Measurements from ENCODE around the gene DMBX1.

DNA sequence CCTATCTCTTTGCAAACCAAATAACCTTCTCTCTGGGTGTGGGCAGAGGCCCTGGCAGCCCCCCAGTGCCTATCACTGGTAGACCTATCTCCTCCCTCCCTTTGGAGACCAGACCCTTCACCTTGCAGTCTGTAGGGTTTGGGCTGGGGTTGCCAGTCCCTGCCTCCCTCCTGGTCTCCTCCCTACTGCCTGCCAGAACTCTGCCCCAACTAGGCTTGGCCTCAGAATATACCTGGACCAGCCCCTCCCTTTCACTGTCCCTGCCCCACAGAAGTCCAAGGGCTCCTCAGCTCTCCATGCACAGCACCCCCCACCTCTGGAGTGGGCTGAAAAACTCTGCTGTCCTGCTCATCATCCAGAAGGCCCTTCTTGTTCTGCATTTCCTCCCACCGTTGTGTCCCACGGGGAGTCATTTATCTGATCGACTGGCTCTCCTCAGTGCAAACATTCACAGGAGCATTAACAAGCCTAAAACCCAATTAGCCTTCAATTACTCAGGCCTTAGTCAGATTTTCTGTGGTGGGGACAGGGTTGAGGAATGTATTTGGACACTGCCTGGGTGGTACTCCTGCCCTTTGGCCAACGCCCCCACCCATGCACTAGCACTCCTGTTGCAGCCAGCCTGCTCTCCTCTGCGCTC lies 27.7 kb upstream of the DMBX1 start:
- no peak for TF ChIP-seq EZH2 (IDR thresholded peaks at IDR 0.05; ENCODE audit: borderline replicate concordance, low read depth, low read length)
- TF ChIP-seq, protein P1, sequence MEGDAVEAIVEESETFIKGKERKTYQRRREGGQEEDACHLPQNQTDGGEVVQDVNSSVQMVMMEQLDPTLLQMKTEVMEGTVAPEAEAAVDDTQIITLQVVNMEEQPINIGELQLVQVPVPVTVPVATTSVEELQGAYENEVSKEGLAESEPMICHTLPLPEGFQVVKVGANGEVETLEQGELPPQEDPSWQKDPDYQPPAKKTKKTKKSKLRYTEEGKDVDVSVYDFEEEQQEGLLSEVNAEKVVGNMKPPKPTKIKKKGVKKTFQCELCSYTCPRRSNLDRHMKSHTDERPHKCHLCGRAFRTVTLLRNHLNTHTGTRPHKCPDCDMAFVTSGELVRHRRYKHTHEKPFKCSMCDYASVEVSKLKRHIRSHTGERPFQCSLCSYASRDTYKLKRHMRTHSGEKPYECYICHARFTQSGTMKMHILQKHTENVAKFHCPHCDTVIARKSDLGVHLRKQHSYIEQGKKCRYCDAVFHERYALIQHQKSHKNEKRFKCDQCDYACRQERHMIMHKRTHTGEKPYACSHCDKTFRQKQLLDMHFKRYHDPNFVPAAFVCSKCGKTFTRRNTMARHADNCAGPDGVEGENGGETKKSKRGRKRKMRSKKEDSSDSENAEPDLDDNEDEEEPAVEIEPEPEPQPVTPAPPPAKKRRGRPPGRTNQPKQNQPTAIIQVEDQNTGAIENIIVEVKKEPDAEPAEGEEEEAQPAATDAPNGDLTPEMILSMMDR (IDR thresholded peaks at IDR 0.05 in 2 of 3, conservative IDR thresholded peaks at IDR 0.05 in 1 of 3; ENCODE audit: insufficient read depth in 2 of 3, low read depth in 1 of 3, low read length in 3 of 3): no peak
- TF ChIP-seq SMARCE1 (IDR thresholded peaks at IDR 0.05): no peak
- TF ChIP-seq FOXP1 (CRISPR knock-in tag; IDR thresholded peaks at IDR 0.05): no peak
- TF ChIP-seq CBX5 (IDR thresholded peaks at IDR 0.05; ENCODE audit: borderline replicate concordance, low read depth): no peak
